NB4 (cell line): ENCODE data around the gene FADD.

ENCODE experiments used
- CTCF ChIP-seq: IDR thresholded peaks from one replicate; pipeline ENCODE4 v1.5.1; 2012; ENCODE audit warnings: low read depth, low read length
- POLR2A ChIP-seq: IDR thresholded peaks from 2 replicates; pipeline ENCODE4 v1.6.1; 2011; ENCODE audit warnings: mild to moderate bottlenecking; ENCODE audit not compliant: insufficient read length; ENCODE audit errors: extremely low read depth

GRCh38 chr11:70158201-70158600 is 44.9 kb upstream of the FADD start:
- peak; percentile 41 for TF ChIP-seq CTCF
- TF ChIP-seq POLR2A: no peak
